Thyroid gland (tissue), 4 donors: ENCODE results near the gene DNAJB2. TPM values are rescaled to one million over a fixed set of nuclear protein-coding genes. Genes with fewer than 3 reads are reported as not detected.

Experiments
- DNase-seq, 2 donors: peaks; one replicate each; pipeline ENCODE4 v3.0.0-alpha.2; 2019
- H3K27ac ChIP-seq, 3 donors: fragments of 200-600 bp; sonication (generic); 1 replicate in 2 of 3; 2 replicates in 1 of 3; pipeline ENCODE4 v1.5.1; 2016 to 2019; ENCODE audit warnings: mild to moderate bottlenecking in 1 of 3, moderate library complexity in 1 of 3
- H3K27me3 ChIP-seq: fragments of 200-600 bp; sonication (generic); one replicate; pipeline ENCODE4 v1.5.1; 2019
- H3K36me3 ChIP-seq, 2 donors: fragments of 200-600 bp; sonication (generic); one replicate each; pipeline ENCODE4 v1.5.1; 2016 to 2019
- H3K4me1 ChIP-seq, 2 donors: fragments of 200-600 bp; sonication (generic); one replicate each; pipeline ENCODE4 v1.5.1; 2017 to 2019
- H3K4me3 ChIP-seq, 3 donors: fragments of 200-600 bp; sonication (generic); replicated peaks in 1 of 3; 1 replicate in 2 of 3; 2 replicates in 1 of 3; pipeline ENCODE4 v1.5.1; 2016; ENCODE audit warnings: mild to moderate bottlenecking in 1 of 3
- H3K9me3 ChIP-seq: fragments of 200-600 bp; sonication (generic); one replicate; pipeline ENCODE4 v1.5.1; 2017
- POLR2A ChIP-seq, 2 donors: fragments of 450-650 bp; IDR thresholded peaks; one replicate each; pipeline ENCODE4 v1.6.1; 2017; ENCODE audit warnings: antibody characterized with exemption in 2 of 2, mild to moderate bottlenecking in 2 of 2, moderate library complexity in 1 of 2
- WGBS, 2 donors: methylation state at CpG; one replicate each; pipeline ENCODE4 v1.1.5; 2017; 5-methylcytosine and 5-hydroxymethylcytosine counted together
- intact Hi-C: fragments of 100-400 bp; cut with DNase I; formaldehyde crosslinking; loops from one replicate; pipeline ENCODE4 v1.15.1; 2023
- total RNA-seq, 4 donors: library from RNA; depleted of rRNA; stranded (reverse); fragments of >200 nt; gene quantifications; one replicate each; pipeline ENCODE4 v1.2.3, GENCODE V29; 2016
- TF ChIP-seq, protein P1 (sequence below), 6 experiments: fragments of 200-600 bp in 3 of 6; fragments of 450-650 bp in 3 of 6; sonication (generic) in 3 of 6; IDR thresholded peaks; one replicate each; pipeline ENCODE4 v1.5.1; 2016 to 2019; ENCODE audit warnings: antibody characterized with exemption in 6 of 6, mild to moderate bottlenecking in 2 of 6, inconsistent platforms in 1 of 6, moderate library complexity in 1 of 6

The DNAJB2 gene
- total RNA-seq, 4 donors from 2014 or later, result 79.0 to 127 (median 116) TPM

DNA sequence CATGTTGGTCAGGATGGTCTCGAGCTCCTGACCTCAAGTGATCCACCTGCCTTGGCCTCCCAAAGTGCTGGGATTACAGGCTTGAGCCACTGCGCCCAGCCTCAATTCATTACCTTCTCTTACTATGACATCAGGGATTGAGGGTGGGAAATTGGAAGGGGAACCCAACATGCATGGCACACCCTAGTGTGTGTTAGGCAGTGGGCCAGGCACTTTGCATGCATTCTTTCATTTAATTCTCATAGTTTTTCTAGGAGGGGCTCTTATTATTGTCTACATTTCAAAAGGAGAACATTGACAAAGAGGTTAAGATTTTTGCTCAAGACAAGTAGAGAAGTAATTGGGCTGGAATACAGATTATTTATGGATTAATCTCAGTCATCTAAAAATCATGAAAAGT lies 10.9 kb upstream of the DNAJB2 start:
- TF ChIP-seq POLR2A (IDR thresholded peaks at IDR 0.05), result no peak
- TF ChIP-seq, protein P1, sequence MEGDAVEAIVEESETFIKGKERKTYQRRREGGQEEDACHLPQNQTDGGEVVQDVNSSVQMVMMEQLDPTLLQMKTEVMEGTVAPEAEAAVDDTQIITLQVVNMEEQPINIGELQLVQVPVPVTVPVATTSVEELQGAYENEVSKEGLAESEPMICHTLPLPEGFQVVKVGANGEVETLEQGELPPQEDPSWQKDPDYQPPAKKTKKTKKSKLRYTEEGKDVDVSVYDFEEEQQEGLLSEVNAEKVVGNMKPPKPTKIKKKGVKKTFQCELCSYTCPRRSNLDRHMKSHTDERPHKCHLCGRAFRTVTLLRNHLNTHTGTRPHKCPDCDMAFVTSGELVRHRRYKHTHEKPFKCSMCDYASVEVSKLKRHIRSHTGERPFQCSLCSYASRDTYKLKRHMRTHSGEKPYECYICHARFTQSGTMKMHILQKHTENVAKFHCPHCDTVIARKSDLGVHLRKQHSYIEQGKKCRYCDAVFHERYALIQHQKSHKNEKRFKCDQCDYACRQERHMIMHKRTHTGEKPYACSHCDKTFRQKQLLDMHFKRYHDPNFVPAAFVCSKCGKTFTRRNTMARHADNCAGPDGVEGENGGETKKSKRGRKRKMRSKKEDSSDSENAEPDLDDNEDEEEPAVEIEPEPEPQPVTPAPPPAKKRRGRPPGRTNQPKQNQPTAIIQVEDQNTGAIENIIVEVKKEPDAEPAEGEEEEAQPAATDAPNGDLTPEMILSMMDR (IDR thresholded peaks at IDR 0.05), result no peak
- Histone ChIP-seq H3K4me1 (peaks cover 0 to 10% of the 10 kb centered on the region in 2 donors), H3K27me3 (no peaks in the 10 kb centered on the region), H3K9me3 (no peaks in the 10 kb centered on the region), H3K36me3 (no peaks in the 10 kb centered on the region), H3K4me3 (no peak overlapping the region), H3K27ac (no peak overlapping the region)
- intact Hi-C loops, result no loop called here
- DNase-seq, result no peak
- 88 to 96% methylated on average over 2 of the region's 2 CpGs for WGBS, 2 donors

DNA sequence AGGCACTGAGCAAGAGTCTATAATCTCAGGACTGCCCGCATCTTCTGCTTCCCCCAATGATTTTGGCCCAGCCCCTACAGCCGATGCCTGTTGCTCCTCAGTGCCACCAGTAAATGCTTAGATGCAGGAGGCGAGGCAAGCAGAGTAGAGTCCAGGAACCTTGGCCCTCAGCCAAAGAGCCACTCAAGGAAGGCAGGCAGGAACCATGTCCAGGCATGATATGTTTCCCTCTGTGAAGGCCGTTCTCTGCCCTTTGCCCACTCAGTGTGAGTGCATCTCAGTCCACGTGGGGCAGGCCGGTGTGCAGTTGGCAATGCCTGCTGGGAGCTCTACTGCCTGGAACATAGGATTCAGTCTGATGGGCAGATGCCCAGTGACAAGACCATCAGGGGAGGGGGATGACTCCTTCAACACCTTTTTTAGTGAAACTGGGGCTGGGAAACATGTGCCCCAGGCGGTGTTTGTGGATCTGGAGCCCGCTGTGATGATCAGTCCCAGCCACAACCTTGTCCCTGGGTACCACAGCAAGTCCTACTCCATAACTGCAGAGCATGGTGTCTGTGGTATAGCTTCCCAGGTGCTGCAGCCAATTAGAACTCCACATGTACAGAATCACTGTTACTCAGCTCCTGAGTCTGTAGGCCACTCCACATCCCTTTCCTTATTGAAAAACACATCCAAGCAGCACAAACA lies 9.7 kb upstream of the DNAJB2 start:
- Histone ChIP-seq H3K27ac (no peak overlapping the region), H3K27me3 (no peaks in the 10 kb centered on the region), H3K4me1 (peaks cover 0 to 18% of the 10 kb centered on the region in 2 donors), H3K36me3 (no peaks in the 10 kb centered on the region), H3K9me3 (no peaks in the 10 kb centered on the region), H3K4me3 (no peak overlapping the region)
- TF ChIP-seq, protein P1 (IDR thresholded peaks at IDR 0.05), result no peak
- no peak for TF ChIP-seq POLR2A (IDR thresholded peaks at IDR 0.05)
- intact Hi-C loops, result no loop called here
- WGBS, 2 donors, result 38 to 40% methylated on average over 8 of the region's 8 CpGs
- peak; percentile 95 to 96 for DNase-seq

DNA sequence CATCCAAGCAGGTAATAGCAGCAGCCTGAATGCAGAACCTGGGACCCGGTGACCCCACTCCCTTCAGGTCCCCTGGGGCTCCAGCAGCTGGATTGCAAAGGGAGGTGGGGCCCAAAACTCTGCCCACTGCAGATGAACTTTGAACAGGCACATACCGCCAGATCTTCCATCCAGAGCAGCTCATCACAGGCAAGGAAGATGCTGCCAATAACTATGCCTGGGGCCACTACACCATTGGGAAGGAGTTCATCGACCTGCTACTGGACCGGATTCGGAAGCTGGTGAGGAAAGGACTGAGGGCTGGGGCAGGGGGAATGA lies 9.2 kb upstream of the DNAJB2 start:
- Histone ChIP-seq H3K36me3 (no peaks in the 10 kb centered on the region), H3K4me1 (peaks cover 0 to 19% of the 10 kb centered on the region in 2 donors), H3K27me3 (no peaks in the 10 kb centered on the region), H3K9me3 (no peaks in the 10 kb centered on the region), H3K27ac (no peak overlapping the region), H3K4me3 (no peak overlapping the region)
- intact Hi-C loops, result no loop called here
- 90 to 100% methylated on average over 4 to 5 of the region's 5 CpGs for WGBS, 2 donors
- TF ChIP-seq, protein P1 (IDR thresholded peaks at IDR 0.05), result no peak
- TF ChIP-seq POLR2A (IDR thresholded peaks at IDR 0.05), result no peak
- DNase-seq, result no peak

DNA sequence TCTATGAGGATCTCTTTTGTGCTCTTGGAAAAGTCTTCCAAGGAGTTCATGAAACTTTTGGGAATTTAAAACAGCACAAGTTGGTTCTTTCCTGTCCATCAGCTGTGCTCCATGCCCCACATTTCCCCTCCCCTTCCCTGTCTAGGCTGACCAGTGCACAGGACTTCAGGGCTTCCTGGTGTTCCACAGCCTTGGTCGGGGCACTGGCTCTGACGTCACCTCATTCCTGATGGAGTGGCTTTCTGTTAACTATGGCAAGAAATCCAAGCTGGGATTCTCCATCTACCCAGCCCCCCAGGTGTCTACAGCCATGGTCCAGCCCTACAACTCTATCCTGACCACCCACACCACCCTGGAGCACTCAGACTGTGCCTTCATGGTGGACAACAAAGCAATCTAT lies 8.1 kb upstream of the DNAJB2 start:
- no peak overlapping the region for H3K4me3 ChIP-seq
- intact Hi-C loops, result no loop called here
- no peaks in the 10 kb centered on the region for H3K36me3 ChIP-seq
- peaks cover 0 to 19% of the 10 kb centered on the region in 2 donors for H3K4me1 ChIP-seq
- TF ChIP-seq, protein P1 (IDR thresholded peaks at IDR 0.05), result no peak
- TF ChIP-seq POLR2A (IDR thresholded peaks at IDR 0.05), result no peak
- H3K27me3 ChIP-seq, result no peaks in the 10 kb centered on the region
- H3K27ac ChIP-seq, result no peak overlapping the region
- no peaks in the 10 kb centered on the region for H3K9me3 ChIP-seq
- no peak for DNase-seq
- 70 to 77% methylated on average over 2 of the region's 2 CpGs for WGBS, 2 donors

DNA sequence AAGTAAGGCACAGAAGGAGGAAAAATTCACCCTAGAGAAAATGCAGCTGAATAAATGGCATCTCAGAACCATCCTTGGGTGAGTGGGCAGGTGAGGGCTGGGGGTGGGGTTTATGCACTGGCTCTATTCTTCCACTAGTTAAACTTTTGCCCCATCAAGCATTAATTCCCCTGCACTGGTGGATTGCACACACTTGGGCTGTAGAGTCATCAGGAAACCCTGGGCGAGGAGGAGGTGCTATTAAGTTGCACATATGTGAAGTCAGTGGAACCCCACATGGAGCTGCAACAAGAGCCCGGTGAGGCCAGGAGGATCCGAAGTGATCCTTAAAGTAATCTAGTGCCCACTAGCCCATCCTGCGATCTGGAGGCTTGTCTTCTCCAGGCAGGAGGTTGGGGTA lies 6.8 kb upstream of the DNAJB2 start:
- WGBS, 2 donors, result 78 to 81% methylated on average over 4 of the region's 4 CpGs
- Histone ChIP-seq H3K4me1 (peaks cover 0 to 19% of the 10 kb centered on the region in 2 donors), H3K27me3 (no peaks in the 10 kb centered on the region), H3K9me3 (no peaks in the 10 kb centered on the region), H3K36me3 (no peaks in the 10 kb centered on the region), H3K27ac (no peak overlapping the region), H3K4me3 (no peak overlapping the region)
- no peak for DNase-seq
- intact Hi-C loops, result no loop called here
- no peak for TF ChIP-seq POLR2A (IDR thresholded peaks at IDR 0.05)
- TF ChIP-seq, protein P1 (IDR thresholded peaks at IDR 0.05), result no peak
